Kidney (tissue), 14 donors: Measurements from ENCODE around the gene BICC1. TPM values are rescaled to one million over a fixed set of nuclear protein-coding genes. Genes with fewer than 3 reads are reported as not detected.

Experiments used
- DNase-seq, 5 donors: peaks; one replicate each; pipeline ENCODE4 v3.0.0-alpha.2; 2013 to 2020
- FAIRE-seq: peaks from 2 replicates; lab custom pipeline; 2012; peaks lifted over from hg19 to GRCh38; lab: Jason Lieb, UNC
- H3K27ac ChIP-seq, 2 donors: one replicate each; pipeline ENCODE4 v1.7.0; 2013; ENCODE audit warnings: low read depth in 2 of 2, low read length in 2 of 2, inconsistent platforms in 1 of 2
- H3K27me3 ChIP-seq: one replicate; pipeline ENCODE4 v1.7.1; 2013; ENCODE audit warnings: low read length, inconsistent platforms; ENCODE audit not compliant: control insufficient read depth, insufficient read depth
- H3K36me3 ChIP-seq, 3 donors: one replicate each; pipeline versions ENCODE4 v1.7.0 to v1.7.1; 2013; ENCODE audit warnings: low read length in 3 of 3, control low read depth in 1 of 3, inconsistent platforms in 1 of 3; ENCODE audit not compliant: insufficient read depth in 3 of 3, control insufficient read depth in 2 of 3
- H3K4me1 ChIP-seq, 3 donors: one replicate each; pipeline versions ENCODE4 v1.7.0 to v1.7.1; 2013; ENCODE audit warnings: low read length in 3 of 3, inconsistent platforms in 1 of 3, low read depth in 1 of 3; ENCODE audit not compliant: control insufficient read depth in 2 of 3, insufficient read depth in 2 of 3
- H3K4me3 ChIP-seq, 3 donors: one replicate each; pipeline versions ENCODE4 v1.7.0 to v1.8.1; 2013; ENCODE audit warnings: low read length in 3 of 3, control low read depth in 1 of 3, inconsistent platforms in 1 of 3
- H3K9ac ChIP-seq, 3 donors: one replicate each; pipeline versions ENCODE4 v1.7.0 to v1.7.1; 2013; ENCODE audit warnings: low read length in 3 of 3, control low read depth in 1 of 3, inconsistent platforms in 1 of 3
- H3K9me3 ChIP-seq, 3 donors: one replicate each; pipeline versions ENCODE4 v1.7.0 to v1.7.1; 2013; ENCODE audit warnings: low read length in 3 of 3, control low read depth in 1 of 3, inconsistent platforms in 1 of 3; ENCODE audit not compliant: control insufficient read depth in 2 of 3, insufficient read depth in 1 of 3
- intact Hi-C: fragments of 100-400 bp; cut with DNase I; formaldehyde crosslinking; loops from one replicate; pipeline ENCODE4 v1.11.1; 2022
- polyA plus RNA-seq: library from polyadenylated mRNA; stranded (reverse); fragments of 350-450 nt; fragmentation: Illumina TruSeq; extraction: RNeasy Lipid Tissue Mini Kit (QIAGEN cat#74804); gene quantifications from one replicate; pipeline ENCODE4 v1.2.3, GENCODE V29; 2014; ENCODE audit warnings: low read depth, low replicate concordance; ENCODE audit not compliant: insufficient read depth
- total RNA-seq: library from RNA; stranded (reverse); fragmentation: NEBNext Ultra II Directional; extraction: Animal tissue kit (Norgen Biotek cat#: 25700); gene quantifications from one replicate; pipeline ENCODE4 v1.2.1, GENCODE V29; 2021
- TF ChIP-seq, protein P1 (sequence below): IDR thresholded peaks from 3 replicates; pipeline ENCODE4 v1.5.1; 2012; ENCODE audit warnings: mild to moderate bottlenecking, moderate library complexity, borderline replicate concordance; ENCODE audit not compliant: insufficient read depth; ENCODE audit errors: extremely low read depth
- donor health status: control.
- donor health status: control.
- donor health status: control.
- donor health status: control.
- donor health status: control.
- donor health status: DM: yes; HTN: yes; CAD: no.
- donor health status: Normal renal cell carcinoma (clear cell type).

Gene BICC1
- total and polyA plus RNA-seq, 2 donors from 2014 or later, result 21.0 to 136 TPM

DNA sequence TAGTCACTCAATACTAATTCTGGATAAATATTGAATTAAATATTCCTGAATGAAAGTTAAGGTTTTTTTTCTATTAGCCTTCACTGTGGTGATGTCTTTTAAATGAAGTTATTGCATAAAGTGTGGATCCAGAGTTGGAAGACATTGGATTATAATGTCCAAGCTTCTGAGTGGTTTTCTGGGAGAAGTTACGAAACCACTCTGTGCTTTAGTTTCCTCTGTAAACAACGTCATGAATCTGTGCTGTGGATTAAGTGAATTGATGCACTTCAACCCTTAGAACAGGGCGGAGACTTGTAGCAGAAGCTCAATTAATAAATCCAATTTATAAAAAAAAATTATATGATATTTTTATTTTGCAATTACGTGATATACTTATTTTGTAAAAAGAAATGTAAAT, 271.7 kb downstream of the BICC1 start:
- H3K27ac ChIP-seq, result no peak overlapping the region
- no peak overlapping the region for H3K4me3 ChIP-seq
- TF ChIP-seq, protein P1, sequence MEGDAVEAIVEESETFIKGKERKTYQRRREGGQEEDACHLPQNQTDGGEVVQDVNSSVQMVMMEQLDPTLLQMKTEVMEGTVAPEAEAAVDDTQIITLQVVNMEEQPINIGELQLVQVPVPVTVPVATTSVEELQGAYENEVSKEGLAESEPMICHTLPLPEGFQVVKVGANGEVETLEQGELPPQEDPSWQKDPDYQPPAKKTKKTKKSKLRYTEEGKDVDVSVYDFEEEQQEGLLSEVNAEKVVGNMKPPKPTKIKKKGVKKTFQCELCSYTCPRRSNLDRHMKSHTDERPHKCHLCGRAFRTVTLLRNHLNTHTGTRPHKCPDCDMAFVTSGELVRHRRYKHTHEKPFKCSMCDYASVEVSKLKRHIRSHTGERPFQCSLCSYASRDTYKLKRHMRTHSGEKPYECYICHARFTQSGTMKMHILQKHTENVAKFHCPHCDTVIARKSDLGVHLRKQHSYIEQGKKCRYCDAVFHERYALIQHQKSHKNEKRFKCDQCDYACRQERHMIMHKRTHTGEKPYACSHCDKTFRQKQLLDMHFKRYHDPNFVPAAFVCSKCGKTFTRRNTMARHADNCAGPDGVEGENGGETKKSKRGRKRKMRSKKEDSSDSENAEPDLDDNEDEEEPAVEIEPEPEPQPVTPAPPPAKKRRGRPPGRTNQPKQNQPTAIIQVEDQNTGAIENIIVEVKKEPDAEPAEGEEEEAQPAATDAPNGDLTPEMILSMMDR, result no peak
- peaks cover 0 to 11% (median 5%) of the 10 kb centered on the region in 3 donors for H3K4me1 ChIP-seq
- intact Hi-C loops, result no loop called here
- peaks cover 0 to under 1% (median 0%) of the 10 kb centered on the region in 3 donors for H3K36me3 ChIP-seq
- no peaks in the 10 kb centered on the region for H3K9me3 ChIP-seq
- DNase-seq (no peak), FAIRE-seq (no peak)
- no peaks in the 10 kb centered on the region for H3K27me3 ChIP-seq
- H3K9ac ChIP-seq, result no peak overlapping the region

DNA sequence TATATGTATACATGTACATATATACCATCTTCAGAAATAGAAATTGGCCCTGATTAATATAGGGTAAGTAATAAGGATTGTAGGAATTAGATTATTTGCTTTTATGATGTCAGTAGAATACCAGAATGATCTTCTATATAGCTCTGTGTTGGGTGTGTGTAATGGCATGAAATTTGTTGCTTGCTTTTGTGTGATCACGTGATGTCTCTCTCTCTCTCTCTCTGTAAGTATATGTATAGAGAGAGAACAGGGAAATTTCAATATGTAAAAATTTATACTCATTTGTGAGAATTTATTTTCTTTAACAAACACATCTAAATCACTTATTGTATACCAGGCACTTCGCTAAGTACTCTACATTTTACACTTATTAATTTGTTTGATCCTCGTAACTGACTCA, 272.7 kb downstream of the BICC1 start:
- DNase-seq (no peak), FAIRE-seq (no peak)
- TF ChIP-seq, protein P1, result no peak
- Histone ChIP-seq H3K27ac (no peak overlapping the region), H3K27me3 (no peaks in the 10 kb centered on the region), H3K4me1 (peaks cover 0 to 11% (median 5%) of the 10 kb centered on the region in 3 donors), H3K4me3 (no peak overlapping the region), H3K9me3 (no peaks in the 10 kb centered on the region), H3K9ac (no peak overlapping the region), H3K36me3 (peaks cover 0 to 7% (median 5%) of the 10 kb centered on the region in 3 donors)
- intact Hi-C loops, result no loop called here

DNA sequence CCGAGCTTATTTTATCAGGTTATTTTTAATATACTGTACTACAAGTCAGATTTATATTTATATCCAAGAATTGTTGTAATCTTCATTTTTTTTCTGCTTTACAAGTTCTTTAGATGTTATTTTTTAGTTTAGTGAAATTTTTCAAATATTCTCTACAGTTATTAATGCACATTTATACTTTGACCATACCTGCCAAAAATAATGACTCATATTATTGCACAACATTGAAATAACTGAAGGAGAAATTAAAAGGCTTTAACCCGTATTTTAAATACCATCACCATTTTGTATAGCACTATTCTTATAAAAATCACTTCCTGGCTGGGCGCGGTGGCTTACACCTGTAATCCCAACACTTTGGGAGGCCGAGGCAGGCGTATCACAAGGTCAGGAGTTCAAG, 278.5 kb downstream of the BICC1 start:
- no peak overlapping the region for H3K27ac ChIP-seq

More for the DNA sequence above, 278.5 kb downstream of the BICC1 start:
- H3K9me3 ChIP-seq, result no peaks in the 10 kb centered on the region
- intact Hi-C loops, result no loop called here
- FAIRE-seq (no peak), DNase-seq (no peak)
- no peak overlapping the region for H3K4me3 ChIP-seq
- TF ChIP-seq, protein P1, result no peak
- peaks cover 0 to 29% (median 5%) of the 10 kb centered on the region in 3 donors for H3K36me3 ChIP-seq
- no peak overlapping the region for H3K9ac ChIP-seq
- H3K4me1 ChIP-seq, result peaks cover 0 to 3% (median 0%) of the 10 kb centered on the region in 3 donors
- H3K27me3 ChIP-seq, result no peaks in the 10 kb centered on the region
